DND-41 (cell line): ENCODE results near the gene RWDD3.

Experiments
- EZH2 ChIP-seq: IDR thresholded peaks from 3 replicates; pipeline ENCODE4 v1.6.1; 2012; ENCODE audit warnings: borderline replicate concordance, low read depth, mild to moderate bottlenecking, moderate library complexity, low read length, inconsistent platforms; ENCODE audit not compliant: severe bottlenecking
- TF ChIP-seq, protein P1 (sequence below): IDR thresholded peaks from 2 replicates; pipeline ENCODE4 v1.5.1; 2012; ENCODE audit warnings: borderline replicate concordance, low read length, moderate library complexity, mild to moderate bottlenecking; ENCODE audit not compliant: poor library complexity, severe bottlenecking; ENCODE audit errors: extremely low read depth

DNA sequence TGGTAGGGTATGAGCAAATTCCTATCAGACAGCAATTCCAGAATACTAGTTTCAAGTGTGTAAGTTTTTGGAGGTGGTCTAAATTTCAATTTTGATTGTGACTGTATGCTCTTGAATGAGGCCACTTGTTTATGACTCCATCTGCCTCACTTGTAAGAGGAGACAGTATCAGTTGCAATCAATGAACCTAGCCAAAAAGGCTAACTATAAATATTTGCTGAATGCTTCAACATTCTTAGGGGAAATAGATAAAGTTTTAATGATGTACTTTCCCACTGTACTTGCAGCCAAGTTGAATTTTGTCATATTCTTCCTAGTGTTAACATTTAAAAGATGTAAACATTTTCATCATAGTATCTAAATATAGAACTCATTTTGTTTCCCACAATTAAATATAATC lies 32.1 kb upstream of the RWDD3 start:
- TF ChIP-seq, protein P1, sequence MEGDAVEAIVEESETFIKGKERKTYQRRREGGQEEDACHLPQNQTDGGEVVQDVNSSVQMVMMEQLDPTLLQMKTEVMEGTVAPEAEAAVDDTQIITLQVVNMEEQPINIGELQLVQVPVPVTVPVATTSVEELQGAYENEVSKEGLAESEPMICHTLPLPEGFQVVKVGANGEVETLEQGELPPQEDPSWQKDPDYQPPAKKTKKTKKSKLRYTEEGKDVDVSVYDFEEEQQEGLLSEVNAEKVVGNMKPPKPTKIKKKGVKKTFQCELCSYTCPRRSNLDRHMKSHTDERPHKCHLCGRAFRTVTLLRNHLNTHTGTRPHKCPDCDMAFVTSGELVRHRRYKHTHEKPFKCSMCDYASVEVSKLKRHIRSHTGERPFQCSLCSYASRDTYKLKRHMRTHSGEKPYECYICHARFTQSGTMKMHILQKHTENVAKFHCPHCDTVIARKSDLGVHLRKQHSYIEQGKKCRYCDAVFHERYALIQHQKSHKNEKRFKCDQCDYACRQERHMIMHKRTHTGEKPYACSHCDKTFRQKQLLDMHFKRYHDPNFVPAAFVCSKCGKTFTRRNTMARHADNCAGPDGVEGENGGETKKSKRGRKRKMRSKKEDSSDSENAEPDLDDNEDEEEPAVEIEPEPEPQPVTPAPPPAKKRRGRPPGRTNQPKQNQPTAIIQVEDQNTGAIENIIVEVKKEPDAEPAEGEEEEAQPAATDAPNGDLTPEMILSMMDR = no peak
- TF ChIP-seq EZH2 = no peak
